Loucy (cell line): ENCODE data around the gene ANP32A.

ENCODE experiments used
- H2AFZ ChIP-seq: fragments of 200-600 bp; sonication (generic); 2 replicates; pipeline ENCODE4 v1.6.0; 2016; ENCODE audit warnings: antibody characterized with exemption, mild to moderate bottlenecking, low read length, moderate library complexity
- H3F3A ChIP-seq: fragments of 200-600 bp; 2 replicates; pipeline ENCODE4 v1.6.0; 2016; ENCODE audit warnings: antibody characterized with exemption, low read depth, mild to moderate bottlenecking
- H3K27me3 ChIP-seq: fragments of 200-600 bp; sonication (generic); 2 replicates; pipeline ENCODE4 v1.6.1; 2014; ENCODE audit warnings: low read length, mild to moderate bottlenecking; ENCODE audit not compliant: insufficient read depth, poor library complexity, severe bottlenecking
- H3K36me3 ChIP-seq: fragments of 200-600 bp; sonication (generic); 2 replicates; pipeline ENCODE4 v1.6.1; 2016; ENCODE audit warnings: low read length; ENCODE audit not compliant: insufficient read depth
- H3K4me1 ChIP-seq: fragments of 200-600 bp; sonication (generic); 2 replicates; pipeline ENCODE4 v1.5.1; 2014; ENCODE audit warnings: low read length, mild to moderate bottlenecking; ENCODE audit not compliant: insufficient read depth, poor library complexity, severe bottlenecking
- H3K4me2 ChIP-seq: fragments of 200-600 bp; sonication (generic); 2 replicates; pipeline ENCODE4 v1.6.0; 2014; ENCODE audit warnings: antibody characterized with exemption, low read length, low read depth, mild to moderate bottlenecking; ENCODE audit not compliant: poor library complexity, severe bottlenecking
- H3K4me3 ChIP-seq: fragments of 200-600 bp; sonication (generic); 2 replicates; pipeline ENCODE4 v1.5.1; 2014; ENCODE audit warnings: low read length, mild to moderate bottlenecking, mixed read lengths; ENCODE audit not compliant: poor library complexity, severe bottlenecking
- H3K79me2 ChIP-seq: fragments of 200-600 bp; sonication (generic); 2 replicates; pipeline ENCODE4 v1.6.1; 2014; ENCODE audit warnings: low read length; ENCODE audit not compliant: insufficient read depth
- H3K9ac ChIP-seq: fragments of 200-600 bp; sonication (generic); 2 replicates; pipeline ENCODE4 v1.6.0; 2014; ENCODE audit warnings: mild to moderate bottlenecking, low read depth, low read length, moderate library complexity; ENCODE audit not compliant: poor library complexity, severe bottlenecking
- H3K9me2 ChIP-seq: fragments of 200-600 bp; sonication (generic); replicated peaks from 2 replicates; pipeline ENCODE4 v1.6.1; 2016; ENCODE audit warnings: low read depth, low read length, mixed read lengths
- H3K9me3 ChIP-seq: fragments of 200-600 bp; sonication (generic); 2 replicates; pipeline ENCODE4 v1.6.1; 2014; ENCODE audit warnings: mild to moderate bottlenecking, antibody characterized with exemption, low read length, low read depth; ENCODE audit not compliant: insufficient read depth
- H4K20me1 ChIP-seq: fragments of 200-600 bp; sonication (generic); 2 replicates; pipeline ENCODE4 v1.6.0; 2014; ENCODE audit warnings: antibody characterized with exemption, low read length, mild to moderate bottlenecking; ENCODE audit not compliant: insufficient read depth, poor library complexity, severe bottlenecking
- EZH2phosphoT487 ChIP-seq: fragments of 200-600 bp; IDR thresholded peaks from 2 replicates; pipeline ENCODE4 v1.6.1; 2018; ENCODE audit warnings: antibody characterized with exemption, mild to moderate bottlenecking, moderate library complexity, borderline replicate concordance
- TF ChIP-seq, protein P1 (sequence below): fragments of 200-600 bp; sonication (generic); conservative IDR thresholded peaks from 2 replicates; pipeline ENCODE4 v1.5.1; 2014; ENCODE audit warnings: mild to moderate bottlenecking, antibody characterized with exemption, low read length

Gene ANP32A

GRCh38 chr15:68796576-68796975 lies 24.1 kb downstream of the ANP32A start:
- TF ChIP-seq, protein P1, sequence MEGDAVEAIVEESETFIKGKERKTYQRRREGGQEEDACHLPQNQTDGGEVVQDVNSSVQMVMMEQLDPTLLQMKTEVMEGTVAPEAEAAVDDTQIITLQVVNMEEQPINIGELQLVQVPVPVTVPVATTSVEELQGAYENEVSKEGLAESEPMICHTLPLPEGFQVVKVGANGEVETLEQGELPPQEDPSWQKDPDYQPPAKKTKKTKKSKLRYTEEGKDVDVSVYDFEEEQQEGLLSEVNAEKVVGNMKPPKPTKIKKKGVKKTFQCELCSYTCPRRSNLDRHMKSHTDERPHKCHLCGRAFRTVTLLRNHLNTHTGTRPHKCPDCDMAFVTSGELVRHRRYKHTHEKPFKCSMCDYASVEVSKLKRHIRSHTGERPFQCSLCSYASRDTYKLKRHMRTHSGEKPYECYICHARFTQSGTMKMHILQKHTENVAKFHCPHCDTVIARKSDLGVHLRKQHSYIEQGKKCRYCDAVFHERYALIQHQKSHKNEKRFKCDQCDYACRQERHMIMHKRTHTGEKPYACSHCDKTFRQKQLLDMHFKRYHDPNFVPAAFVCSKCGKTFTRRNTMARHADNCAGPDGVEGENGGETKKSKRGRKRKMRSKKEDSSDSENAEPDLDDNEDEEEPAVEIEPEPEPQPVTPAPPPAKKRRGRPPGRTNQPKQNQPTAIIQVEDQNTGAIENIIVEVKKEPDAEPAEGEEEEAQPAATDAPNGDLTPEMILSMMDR, result no peak
- TF ChIP-seq EZH2phosphoT487, result no peak
- Histone ChIP-seq H2AFZ (no peak overlapping the region), H3K4me1 (peaks cover 20% of the 10 kb centered on the region), H3F3A (no peaks in the 10 kb centered on the region), H4K20me1 (peaks cover 98% of the 10 kb centered on the region), H3K9ac (no peak overlapping the region), H3K79me2 (peaks cover 100% of the 10 kb centered on the region), H3K36me3 (peaks cover 45% of the 10 kb centered on the region; the same call in 1 of the 2 replicates), H3K4me2 (no peak overlapping the region), H3K27me3 (no peaks in the 10 kb centered on the region), H3K9me3 (no peaks in the 10 kb centered on the region), H3K9me2 (no peaks in the 10 kb centered on the region), H3K4me3 (no peak overlapping the region)

DNA sequence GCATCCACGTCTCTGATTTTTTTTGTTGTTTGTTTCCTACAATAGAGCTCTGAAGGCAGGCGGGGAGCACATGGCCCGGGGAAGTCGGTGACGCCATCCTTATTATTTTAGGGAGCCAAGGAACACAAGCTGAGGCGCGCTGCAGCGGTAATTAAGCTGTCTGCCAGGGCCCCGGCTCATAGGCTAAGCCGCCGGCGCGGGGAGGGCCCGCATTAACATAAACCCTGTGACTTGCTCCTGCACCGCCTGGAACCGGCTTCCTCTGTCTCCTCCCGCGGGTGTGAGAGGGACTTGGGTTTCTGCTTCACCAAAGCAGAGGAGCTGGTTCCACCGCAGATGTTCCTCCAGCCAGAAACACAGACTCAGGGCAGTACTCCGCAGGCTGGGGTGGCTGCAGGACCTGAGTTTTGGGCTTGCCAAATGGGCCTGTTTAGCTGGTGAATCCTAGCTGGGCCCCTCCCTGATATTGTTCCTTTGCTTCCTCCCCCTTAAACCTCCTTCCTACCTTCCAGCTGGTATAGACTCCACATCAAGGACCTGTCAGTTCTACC lies 25.3 kb downstream of the ANP32A start:
- no peak overlapping the region for H3K4me2 ChIP-seq
- H3K27me3 ChIP-seq, result no peaks in the 10 kb centered on the region
- H3F3A ChIP-seq, result no peaks in the 10 kb centered on the region
- H3K9me2 ChIP-seq, result no peaks in the 10 kb centered on the region
- H3K4me3 ChIP-seq, result no peak overlapping the region
- no peaks in the 10 kb centered on the region for H3K9me3 ChIP-seq
- H2AFZ ChIP-seq, result no peak overlapping the region
- H4K20me1 ChIP-seq, result peaks cover 99% of the 10 kb centered on the region
- H3K4me1 ChIP-seq, result peaks cover 31% of the 10 kb centered on the region
- no peak overlapping the region for H3K9ac ChIP-seq
- H3K36me3 ChIP-seq, result peaks cover 51% of the 10 kb centered on the region; the same call in 1 of the 2 replicates
- TF ChIP-seq, protein P1, result no peak
- TF ChIP-seq EZH2phosphoT487, result no peak
- H3K79me2 ChIP-seq, result peaks cover 100% of the 10 kb centered on the region

DNA sequence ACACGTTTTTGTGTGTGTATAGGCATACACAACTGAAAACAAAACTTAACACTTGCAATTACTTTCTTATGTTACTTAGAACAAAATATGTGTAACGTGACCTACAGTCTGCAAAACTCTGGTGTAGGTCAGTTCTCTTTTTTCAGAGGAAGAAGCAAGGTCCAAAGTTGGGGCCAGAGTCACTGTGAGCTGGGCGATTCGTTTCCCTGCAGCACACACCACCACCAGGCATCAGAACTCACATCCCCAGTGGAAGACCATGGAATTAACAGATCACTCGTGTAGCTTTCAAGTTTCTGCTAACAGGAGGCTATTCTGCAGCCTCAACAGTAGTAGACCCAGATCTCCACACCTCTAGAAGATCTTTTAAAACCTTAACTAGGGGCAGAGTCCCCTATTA lies 25.8 kb downstream of the ANP32A start:
- Histone ChIP-seq H3F3A (no peaks in the 10 kb centered on the region), H4K20me1 (peaks cover 100% of the 10 kb centered on the region), H2AFZ (no peak overlapping the region), H3K4me2 (no peak overlapping the region), H3K9me2 (no peaks in the 10 kb centered on the region), H3K9me3 (no peaks in the 10 kb centered on the region), H3K4me1 (peaks cover 31% of the 10 kb centered on the region), H3K4me3 (no peak overlapping the region), H3K9ac (no peak overlapping the region), H3K36me3 (peaks cover 56% of the 10 kb centered on the region; the same call in 1 of the 2 replicates), H3K27me3 (no peaks in the 10 kb centered on the region), H3K79me2 (peaks cover 100% of the 10 kb centered on the region)
- no peak for TF ChIP-seq EZH2phosphoT487
- TF ChIP-seq, protein P1, result no peak
